Endothelial cell of umbilical vein (primary cell): Measurements from ENCODE around the gene MED12. TPM values are rescaled to one million over a fixed set of nuclear protein-coding genes. Genes with fewer than 3 reads are reported as not detected.

Experiments used
- BruUV-seq: library from RNA; stranded (reverse); fragments of 400-500 nt; replicated peaks from 2 replicates; lab custom pipeline; 2021; lab: Mats Ljungman, UMichigan
- CTCF ChIA-PET: fragments of 300-600, 350-600 bp; sonication (Branson Sonifier 250); formaldehyde crosslinking; loops from one replicate; lab custom pipeline; 2021; ENCODE audit warnings: antibody characterized with exemption, inconsistent platforms; lab: Charles Lee
- POLR2A ChIA-PET: fragments of 300-600, 350-600 bp; sonication (Branson Sonifier 250); formaldehyde crosslinking; loops from one replicate; lab custom pipeline; 2021; ENCODE audit warnings: antibody characterized with exemption, inconsistent platforms; lab: Charles Lee
- DNase-seq: peaks from one replicate; pipeline ENCODE4 v3.0.0-alpha.2; 2011; ENCODE audit warnings: low read depth, low spot score
- FAIRE-seq: peaks from 2 replicates; lab custom pipeline; 2011; peaks lifted over from hg19 to GRCh38; lab: Jason Lieb, UNC
- H2AFZ ChIP-seq: 2 replicates; pipeline ENCODE4 v1.6.0; 2012; ENCODE audit warnings: low read depth, low read length, control low read depth, inconsistent platforms
- H3K27ac ChIP-seq: 2 replicates; pipeline ENCODE4 v1.5.1; 2011; ENCODE audit warnings: low read depth, mild to moderate bottlenecking, control low read depth, low read length, moderate library complexity; ENCODE audit not compliant: insufficient read depth
- H3K27me3 ChIP-seq, 2 experiments: 2 replicates each; pipeline versions ENCODE4 v1.6.0 to v1.6.1; 2011; ENCODE audit warnings: low read length in 2 of 2, mixed read lengths in 1 of 2; ENCODE audit not compliant: control insufficient read depth in 2 of 2, insufficient read depth in 2 of 2
- H3K36me3 ChIP-seq, 2 experiments: 2 replicates in 1 of 2; 3 replicates in 1 of 2; pipeline ENCODE4 v1.5.1; 2011; ENCODE audit warnings: low read length in 2 of 2, mild to moderate bottlenecking in 1 of 2, moderate library complexity in 1 of 2; ENCODE audit not compliant: control insufficient read depth in 2 of 2, insufficient read depth in 2 of 2; ENCODE audit errors: extremely low read depth in 1 of 2
- H3K4me1 ChIP-seq: 3 replicates; pipeline ENCODE4 v1.5.1; 2011; ENCODE audit warnings: mild to moderate bottlenecking, low read length; ENCODE audit not compliant: control insufficient read depth, insufficient read depth; ENCODE audit errors: extremely low read depth
- H3K4me2 ChIP-seq: 2 replicates; pipeline ENCODE4 v1.6.1; 2011; ENCODE audit warnings: low read length, control low read depth, mixed read lengths; ENCODE audit not compliant: insufficient read depth
- H3K4me3 ChIP-seq, 3 experiments: fragments of 200-600 bp in 1 of 3; sonication (generic), shearing (Covaris generic) in 1 of 3; replicated peaks in 1 of 3; 2 replicates each; pipeline ENCODE4 v1.5.1; 2011 to 2016; ENCODE audit warnings: control low read depth in 3 of 3, low read length in 3 of 3, mild to moderate bottlenecking in 2 of 3, inconsistent platforms in 1 of 3, low read depth in 1 of 3, moderate library complexity in 1 of 3; ENCODE audit not compliant: insufficient read depth in 1 of 3
- H3K79me2 ChIP-seq: 2 replicates; pipeline ENCODE4 v1.6.0; 2012; ENCODE audit warnings: low read length, inconsistent platforms; ENCODE audit not compliant: control insufficient read depth, insufficient read depth
- H3K9ac ChIP-seq: replicated peaks from 2 replicates; pipeline ENCODE3; 2011; ENCODE audit warnings: low read length, control low read depth; ENCODE audit not compliant: insufficient read depth; ENCODE audit errors: extremely low read depth
- H3K9me1 ChIP-seq: replicated peaks from 3 replicates; pipeline ENCODE4 v1.6.0; 2011; ENCODE audit warnings: mild to moderate bottlenecking, low read length; ENCODE audit not compliant: control insufficient read depth, insufficient read depth; ENCODE audit errors: extremely low read depth
- H3K9me3 ChIP-seq: replicated peaks from 2 replicates; pipeline ENCODE4 v1.5.1; 2012; ENCODE audit warnings: low read length, inconsistent platforms; ENCODE audit not compliant: control insufficient read depth, insufficient read depth
- H4K20me1 ChIP-seq: replicated peaks from 2 replicates; pipeline ENCODE3; 2011; ENCODE audit warnings: mild to moderate bottlenecking, low read length; ENCODE audit not compliant: control insufficient read depth, insufficient read depth; ENCODE audit errors: extremely low read depth
- CTCF ChIP-seq, 2 donors: IDR thresholded peaks; 1 replicate in 1 of 2; 2 replicates in 1 of 2; pipeline ENCODE4 v1.5.1; 2011; ENCODE audit warnings: low read length in 2 of 2, mild to moderate bottlenecking in 2 of 2, moderate library complexity in 2 of 2, control low read depth in 1 of 2, inconsistent platforms in 1 of 2, low read depth in 1 of 2; ENCODE audit not compliant: insufficient read depth in 1 of 2; ENCODE audit errors: extremely low read depth in 1 of 2
- EZH2 ChIP-seq: IDR thresholded peaks from 2 replicates; pipeline ENCODE4 v1.6.1; 2012; ENCODE audit warnings: borderline replicate concordance, low read depth, mild to moderate bottlenecking, moderate library complexity, low read length, inconsistent platforms; ENCODE audit not compliant: severe bottlenecking
- FOS ChIP-seq: IDR thresholded peaks from 2 replicates; pipeline ENCODE4 v1.6.1; 2011; ENCODE audit warnings: mild to moderate bottlenecking, low read length, moderate library complexity, borderline replicate concordance; ENCODE audit not compliant: insufficient read depth
- GATA2 ChIP-seq: IDR thresholded peaks from 2 replicates; pipeline ENCODE4 v1.7.0; 2011; ENCODE audit warnings: low read depth, mild to moderate bottlenecking, moderate library complexity, mixed read lengths, low read length; ENCODE audit not compliant: insufficient read length, insufficient read depth
- JUN ChIP-seq: IDR thresholded peaks from 2 replicates; pipeline ENCODE4 v1.6.1; 2011; ENCODE audit warnings: borderline replicate concordance, low read depth; ENCODE audit not compliant: insufficient read length, insufficient read depth
- MAX ChIP-seq: IDR thresholded peaks from 2 replicates; pipeline ENCODE4 v1.6.1; 2011; ENCODE audit not compliant: insufficient read depth, insufficient read length
- MYC ChIP-seq: IDR thresholded peaks from one replicate; pipeline ENCODE4 v1.6.1; 2011; ENCODE audit warnings: mild to moderate bottlenecking, low read depth, low read length
- POLR2A ChIP-seq: IDR thresholded peaks from 2 replicates; pipeline ENCODE4 v1.6.1; 2012; ENCODE audit warnings: low read depth, mild to moderate bottlenecking, control low read depth, low read length
- POLR2AphosphoS5 ChIP-seq: IDR thresholded peaks from 2 replicates; pipeline ENCODE4 v1.6.1; 2012; ENCODE audit warnings: low read depth, mild to moderate bottlenecking, control low read depth, low read length, moderate library complexity; ENCODE audit not compliant: insufficient read depth
- dilution Hi-C: fragments of 300-500 bp; cut with MboI; formaldehyde crosslinking; loops from one replicate; pipeline ENCODE4 v1.15.0; 2019; ENCODE audit warnings: low sequenced_read_pairs; ENCODE audit not compliant: extremely low pct_ligation_motif_present
- intact Hi-C: fragments of 100-400 bp; cut with micrococcal nuclease; formaldehyde crosslinking; loops from one replicate; pipeline ENCODE4 v1.10.0; 2022
- polyA plus RNA-seq, 4 experiments: library from polyadenylated mRNA; depleted of rRNA in 3 of 4; stranded (reverse) in 3 of 4; unstranded in 1 of 4; fragments of >200 nt; gene quantifications; 2 replicates each; pipeline versions ENCODE4 v1.2.1 to v1.2.3, GENCODE V29; 2011 to 2012; ENCODE audit warnings: missing spikeins in 1 of 4
- total RNA-seq: library from RNA; stranded (reverse); gene quantifications from 2 replicates; pipeline ENCODE4 v1.2.3, GENCODE V29; 2021

Gene MED12
- total and polyA plus RNA-seq, 2 donors (not counting 3 experiments of a cell fraction or from before 2014, with no cell fraction given), result 28.1 to 65.3 TPM

- intact Hi-C loops, result loop anchor here (1.0 to 5.0 kb wide), 2 partner anchors 10 to 361 kb away; partner anchors contain the start of gene MED12
- no peaks in the 10 kb centered on the region for H3K79me2 ChIP-seq
- no peak overlapping the region for H3K4me2 ChIP-seq
- POLR2A ChIA-PET, result no interaction called here
- H3K9ac ChIP-seq, result no peak overlapping the region
- CTCF ChIA-PET, result interaction anchor here (0.6 to 1.6 kb wide), 5 partner anchors 10 to 158 kb away, joined by 3 to 10 read pairs (median 5); partner anchors contain the start of gene MED12
- no peaks in the 10 kb centered on the region for H3K9me3 ChIP-seq
- no peaks in the 10 kb centered on the region for H3K9me1 ChIP-seq
- no peaks in the 10 kb centered on the region for H4K20me1 ChIP-seq
- dilution Hi-C loops, result no loop called here
- no peak for FAIRE-seq
- no peak overlapping the region for H3K27ac ChIP-seq
- BruUV-seq, result no TSS peak
- H3K4me3 ChIP-seq, result no peak overlapping the region
- H3K36me3 ChIP-seq, result peaks cover 9 to 65% of the 10 kb centered on the region in 2 experiments
- H2AFZ ChIP-seq, result no peak overlapping the region
- H3K4me1 ChIP-seq, result no peaks in the 10 kb centered on the region
- TF ChIP-seq FOS, result no peak
- TF ChIP-seq MAX, result no peak
- TF ChIP-seq GATA2, result no peak
- TF ChIP-seq JUN, result no peak
- no peak for TF ChIP-seq MYC
- no peak for TF ChIP-seq POLR2A
- TF ChIP-seq EZH2, result no peak
- no peak for TF ChIP-seq CTCF (IDR thresholded peaks at IDR 0.05; ENCODE audit: extremely low read depth in 1 of 2, insufficient read depth in 1 of 2, low read depth in 1 of 2, low read length in 2 of 2)
- TF ChIP-seq POLR2AphosphoS5, result no peak
- no peak for DNase-seq
- H3K27me3 ChIP-seq, result no peaks in the 10 kb centered on the region
Observed at GRCh38 chrX:71128166-71128833, 9.9 kb downstream of the MED12 start.
